Ecto neural progenitor cell (in vitro differentiated cells): ENCODE data around the gene MARF1.
"Not testable (repeated sequence)": the region's sequence is repeated elsewhere in the genome, so short reads cannot be mapped to it uniquely, and the experiment has no call there.

Experiments
- DNase-seq: peaks from one replicate; pipeline ENCODE4 v3.0.0-alpha.2; 2018; ENCODE audit warnings: low spot score

MARF1 gene

DNA sequence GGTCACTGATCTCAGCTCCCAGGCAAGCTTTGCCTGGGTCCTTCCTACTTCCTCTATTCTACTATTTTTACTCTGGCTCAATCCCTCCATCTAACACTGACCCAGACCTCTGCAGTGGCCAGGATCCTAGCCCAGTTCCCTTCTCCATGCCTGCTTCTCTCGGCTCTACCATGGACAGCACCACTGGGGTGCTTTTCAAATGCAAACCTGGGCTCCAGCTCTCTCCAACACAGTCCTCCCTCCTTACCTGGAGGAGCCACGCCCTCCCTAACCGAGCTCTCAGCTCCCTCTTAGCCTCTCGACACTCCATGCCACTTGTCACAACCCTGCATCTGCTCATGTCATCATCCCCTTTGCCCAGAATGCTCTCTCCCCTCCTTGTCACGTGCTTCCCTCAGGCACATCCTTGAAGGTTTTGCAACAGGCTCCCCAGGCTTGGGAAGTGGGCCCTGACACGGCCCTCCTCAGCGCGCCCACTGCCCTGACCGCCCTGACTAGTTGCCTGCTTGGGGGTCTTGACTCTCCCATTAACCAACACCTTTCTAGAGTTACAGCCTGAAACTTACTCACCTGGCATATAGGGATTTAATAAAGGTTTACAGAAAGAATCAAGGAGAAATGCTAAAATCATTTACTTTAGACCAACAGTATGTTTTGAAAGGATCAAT lies 41.6 kb downstream of the MARF1 start:
- DNase-seq: no peak

DNA sequence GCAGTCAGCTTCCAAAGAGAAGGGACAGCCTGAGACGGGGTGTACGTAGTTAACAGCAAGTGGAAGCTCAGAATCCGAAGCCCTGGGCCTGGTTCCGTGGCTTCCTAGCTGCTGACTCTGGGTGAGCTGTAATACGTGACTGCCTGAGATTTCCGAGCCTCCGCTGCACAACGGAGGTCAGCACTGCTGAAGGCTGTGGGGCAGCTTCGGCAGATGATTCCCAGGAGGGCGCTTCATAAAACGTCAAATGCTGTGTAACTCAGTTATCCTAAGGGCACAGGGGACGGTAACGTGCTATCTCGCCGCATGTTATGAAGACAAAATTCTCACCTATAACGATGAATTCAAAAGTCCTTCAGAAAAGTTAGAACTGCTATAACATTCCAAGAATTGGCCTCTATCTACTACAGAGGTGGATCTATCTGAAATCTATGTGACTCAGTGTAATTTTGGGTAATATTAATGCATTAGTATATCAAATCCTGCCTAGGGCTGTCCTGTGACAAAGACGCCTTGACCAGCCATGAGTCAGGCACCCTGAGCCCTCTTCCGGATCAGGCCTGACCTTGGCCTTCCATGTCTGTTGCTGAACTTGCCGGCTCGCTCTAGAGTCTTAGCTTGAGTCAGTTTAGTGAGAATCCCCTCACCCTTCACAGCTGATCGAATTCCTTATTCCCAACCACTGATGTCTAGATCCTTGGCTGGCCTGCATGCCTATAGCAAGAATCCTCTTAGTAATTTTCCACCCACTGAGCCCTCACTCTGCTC lies 43.5 kb downstream of the MARF1 start:
- no peak for DNase-seq

DNA sequence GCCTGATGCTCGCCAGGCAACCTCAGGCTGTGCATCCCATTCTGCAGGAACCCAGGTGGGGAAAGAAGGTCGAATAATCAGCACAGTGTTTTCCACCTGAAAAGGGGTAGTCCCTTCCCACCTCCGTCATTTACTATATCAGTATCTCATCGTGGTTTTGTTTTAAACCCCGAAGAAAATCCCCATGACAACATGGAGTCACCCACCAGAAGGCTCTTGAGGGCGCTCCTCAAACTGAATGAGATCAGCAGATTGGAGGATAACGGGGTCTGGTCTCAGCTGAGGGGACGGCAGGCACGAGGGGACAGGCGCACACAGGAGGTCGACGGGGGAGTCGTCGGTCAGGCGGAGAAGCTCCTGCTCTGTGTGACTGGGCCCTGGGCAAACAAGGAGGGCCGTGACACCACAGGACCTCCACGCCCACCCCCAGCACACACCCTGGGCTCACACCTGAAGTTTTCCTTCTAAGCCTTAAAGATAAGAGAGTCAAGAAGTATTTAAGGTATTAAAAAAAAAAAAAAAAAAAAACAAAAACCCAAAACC lies 44.2 kb downstream of the MARF1 start:
- no peak for DNase-seq

DNA sequence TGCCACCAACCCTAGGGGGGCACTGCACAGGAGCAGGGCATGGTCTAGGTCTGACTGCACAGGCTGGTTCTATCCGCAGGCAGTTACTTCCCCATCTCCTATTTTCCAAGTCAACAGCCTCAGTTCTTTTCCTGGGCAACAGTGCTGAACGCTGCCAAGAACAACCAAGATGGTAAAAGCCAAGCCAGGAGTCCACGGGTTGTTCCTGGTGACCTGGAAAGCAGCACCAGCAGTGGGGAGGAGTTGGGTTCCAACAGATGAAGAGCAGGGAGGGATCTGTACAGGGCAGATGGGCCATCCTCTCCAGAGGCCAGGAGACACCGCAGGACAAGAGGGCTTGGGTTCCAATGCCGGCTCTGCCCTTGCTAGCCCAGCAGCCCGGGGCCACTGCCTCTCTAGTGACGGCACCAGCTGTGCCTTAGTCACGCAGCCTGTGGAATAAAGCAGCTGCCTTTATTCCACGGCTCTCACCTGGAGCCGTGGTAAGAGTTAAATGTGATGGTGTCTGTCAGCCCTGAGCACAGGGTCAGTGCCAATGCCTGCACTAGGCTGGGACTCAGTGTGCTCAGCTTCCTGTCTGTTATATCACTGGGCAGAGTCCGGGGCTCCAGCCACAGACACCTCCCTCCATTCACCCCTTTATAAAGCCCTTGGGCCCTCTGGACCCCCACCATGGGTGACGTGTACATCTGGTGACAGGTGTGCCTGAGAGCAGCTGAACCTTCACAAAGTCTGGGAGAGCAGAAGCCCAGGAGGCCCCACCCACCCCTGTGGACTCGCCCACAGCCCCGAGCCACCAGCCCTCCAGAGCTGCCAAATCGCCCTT lies 44.9 kb downstream of the MARF1 start:
- no peak for DNase-seq

DNA sequence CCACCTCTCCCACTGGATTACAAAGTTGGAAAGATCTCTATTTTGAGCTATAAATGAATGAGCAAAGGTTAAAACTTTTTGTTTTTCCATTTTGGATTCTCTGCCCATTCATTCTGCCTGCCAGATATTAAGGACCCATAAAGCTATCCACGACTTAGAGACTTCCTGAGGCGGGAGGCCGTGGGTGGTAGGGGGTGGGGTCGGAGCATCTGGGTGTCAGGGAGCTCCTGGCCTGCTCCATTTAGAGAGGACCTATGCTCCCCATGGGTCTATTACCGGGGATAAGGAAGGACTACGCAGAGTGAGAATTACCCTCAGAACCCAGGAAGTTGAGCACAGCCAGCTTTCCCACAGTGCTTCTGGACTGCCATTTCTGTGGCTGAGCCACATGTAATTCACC lies 45.8 kb downstream of the MARF1 start:
- DNase-seq: no peak

DNA sequence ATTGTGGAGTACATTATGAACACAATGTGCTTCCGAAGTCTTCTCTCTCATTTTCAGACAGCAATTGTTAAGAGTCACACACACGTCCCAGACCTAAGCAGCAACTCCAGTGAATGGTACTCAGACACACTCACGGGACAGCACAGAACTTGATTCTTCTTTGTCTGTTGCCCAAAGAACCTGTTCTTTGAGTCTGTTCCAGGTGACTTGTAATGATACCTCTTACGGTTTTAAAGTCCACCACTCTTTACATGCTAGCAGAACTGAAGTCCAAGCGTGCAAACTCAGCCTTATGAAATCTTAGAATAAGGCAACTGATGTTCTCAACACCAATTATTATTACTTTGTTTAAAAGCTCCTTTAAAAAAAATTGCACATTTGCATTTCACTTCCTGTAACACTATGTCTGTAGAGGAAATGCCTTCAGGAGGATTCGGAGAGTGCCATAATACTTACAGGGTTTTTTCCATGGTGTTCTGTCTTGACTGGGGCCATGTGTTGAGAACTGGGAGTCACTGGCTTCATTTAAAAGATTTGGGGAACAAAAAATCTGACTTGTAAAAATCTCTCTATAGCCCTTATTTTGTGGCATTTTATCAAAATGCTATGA lies 48.1 kb downstream of the MARF1 start:
- no peak for DNase-seq

DNA sequence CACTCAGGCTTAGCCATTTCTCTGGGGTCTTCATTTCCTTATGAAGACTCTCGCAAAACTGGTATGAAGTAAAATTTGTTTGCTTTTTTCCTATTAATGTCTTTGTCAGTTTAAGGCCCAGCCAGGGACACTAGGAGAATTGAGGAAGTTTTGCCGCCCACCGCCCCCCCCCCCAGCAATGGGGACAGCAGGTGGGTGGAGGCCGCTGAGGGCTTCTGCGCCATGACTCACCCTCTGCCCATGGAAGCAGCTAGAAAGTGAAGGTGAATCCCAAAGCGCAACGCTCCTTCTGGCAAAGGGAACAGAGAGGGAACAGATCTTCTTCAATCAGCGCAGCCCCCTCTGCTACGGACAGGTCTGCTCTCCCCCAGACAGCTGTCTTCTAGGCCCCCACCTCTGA lies 49.7 kb downstream of the MARF1 start:
- DNase-seq: no peak

DNA sequence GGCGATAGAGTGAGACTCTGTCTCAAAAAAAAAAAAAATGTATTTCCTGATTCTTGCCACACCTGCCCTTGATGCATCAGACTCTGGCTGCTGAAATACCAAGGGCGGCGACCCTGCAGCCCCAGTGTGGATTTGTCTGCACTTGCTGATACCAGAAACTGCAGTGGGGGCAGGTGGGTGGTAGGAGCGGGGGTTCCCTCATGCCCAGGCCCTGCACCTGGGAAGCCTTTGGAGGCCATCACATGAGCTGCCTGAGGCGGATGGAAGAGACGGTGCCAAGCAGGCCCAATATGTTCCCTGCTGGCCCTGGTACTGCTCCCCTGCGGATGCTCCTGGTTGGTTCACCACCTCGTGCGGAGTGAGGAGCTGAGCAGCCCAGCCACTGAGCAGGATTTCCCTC lies 50.6 kb downstream of the MARF1 start:
- DNase-seq: no peak

DNA sequence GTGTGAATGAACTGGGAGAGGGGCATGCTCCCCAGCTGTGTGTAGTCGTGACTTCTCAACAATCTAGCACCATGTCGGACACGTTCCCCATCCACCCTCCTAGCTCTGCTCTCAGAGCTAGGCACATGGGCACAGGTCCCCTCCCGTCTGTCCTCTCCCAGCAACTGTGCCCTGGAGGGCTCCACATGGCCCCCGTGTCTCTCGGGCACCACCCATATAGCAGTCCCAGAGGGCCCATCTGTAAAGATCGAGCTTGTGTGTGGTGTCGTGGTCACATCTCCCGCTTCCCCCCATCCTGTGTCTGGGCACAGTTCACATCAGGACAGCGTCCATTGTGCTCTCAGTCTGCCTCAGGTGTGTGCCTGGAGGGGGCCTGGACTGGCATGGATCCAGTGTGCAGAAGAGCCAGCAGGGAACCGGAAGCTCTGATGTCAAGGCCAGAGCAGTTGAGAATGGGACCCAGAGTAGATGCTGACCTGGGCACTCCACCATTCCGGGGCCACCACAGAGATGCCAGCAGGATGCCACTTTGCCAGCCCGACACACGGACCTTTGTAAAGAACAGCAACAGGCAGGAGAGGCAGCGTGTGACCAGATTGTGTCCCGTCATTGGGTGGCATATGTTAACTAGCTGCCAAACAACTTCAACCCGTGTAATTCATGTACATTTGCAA lies 55.7 kb downstream of the MARF1 start:
- DNase-seq: no peak

DNA sequence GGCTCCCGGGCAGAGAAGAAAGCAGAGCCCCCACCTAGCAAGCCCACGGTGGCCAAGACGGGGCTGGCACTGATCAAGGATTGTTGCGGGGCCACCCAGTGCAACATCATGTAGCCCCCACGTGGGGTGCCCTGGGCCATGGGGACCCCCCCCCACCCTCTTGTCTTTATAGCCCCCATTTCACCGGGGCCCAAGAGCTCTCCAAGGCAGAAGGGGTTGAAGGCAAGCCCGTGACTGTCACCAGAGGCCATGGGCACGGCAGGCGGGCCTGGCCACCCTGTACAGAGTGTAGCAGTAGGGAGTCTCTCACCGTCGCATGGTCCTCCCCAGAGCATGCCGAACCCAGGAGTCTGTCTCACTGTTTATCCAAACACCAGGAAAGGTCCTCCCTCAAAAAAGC lies 56.2 kb downstream of the MARF1 start:
- DNase-seq: no peak

DNA sequence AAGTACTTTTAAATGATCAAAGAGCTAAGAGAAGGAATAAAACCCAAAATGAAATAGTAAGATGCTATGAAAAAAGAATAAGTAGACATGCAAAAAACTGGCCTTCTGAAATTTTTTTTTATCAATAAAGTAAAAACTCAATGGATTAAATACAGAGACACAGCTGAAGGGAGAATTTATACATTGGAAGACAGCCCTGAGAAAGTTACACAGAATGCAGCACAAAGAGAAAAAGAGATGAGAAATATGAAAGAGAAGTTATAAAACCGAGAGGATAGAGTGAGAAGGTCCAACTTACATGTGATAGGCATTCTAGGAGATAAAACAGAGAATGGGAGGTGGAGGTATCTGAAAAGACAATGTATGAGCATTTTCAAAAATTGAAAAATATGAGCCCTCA lies 57.0 kb downstream of the MARF1 start:
- no peak for DNase-seq

DNA sequence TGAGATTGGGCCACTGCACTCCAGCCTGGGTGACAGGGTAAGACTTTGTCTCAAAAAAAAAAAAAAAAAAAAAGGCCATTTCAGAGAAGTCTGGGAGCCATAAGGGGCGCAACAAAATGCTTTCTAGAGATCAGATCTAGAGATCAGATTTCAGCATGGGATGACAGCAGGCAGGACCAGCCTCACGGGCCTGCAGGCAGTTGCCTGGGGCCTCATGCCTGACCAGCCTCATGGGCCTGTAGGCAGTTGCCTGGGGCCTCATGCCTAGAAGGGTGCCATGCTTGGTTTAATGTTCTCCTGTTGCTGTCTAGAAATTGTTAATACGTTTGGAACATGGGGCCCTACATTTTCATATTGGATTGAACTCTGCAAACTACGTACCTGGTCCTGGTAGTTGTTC lies 59.4 kb downstream of the MARF1 start:
- no peak for DNase-seq

DNA sequence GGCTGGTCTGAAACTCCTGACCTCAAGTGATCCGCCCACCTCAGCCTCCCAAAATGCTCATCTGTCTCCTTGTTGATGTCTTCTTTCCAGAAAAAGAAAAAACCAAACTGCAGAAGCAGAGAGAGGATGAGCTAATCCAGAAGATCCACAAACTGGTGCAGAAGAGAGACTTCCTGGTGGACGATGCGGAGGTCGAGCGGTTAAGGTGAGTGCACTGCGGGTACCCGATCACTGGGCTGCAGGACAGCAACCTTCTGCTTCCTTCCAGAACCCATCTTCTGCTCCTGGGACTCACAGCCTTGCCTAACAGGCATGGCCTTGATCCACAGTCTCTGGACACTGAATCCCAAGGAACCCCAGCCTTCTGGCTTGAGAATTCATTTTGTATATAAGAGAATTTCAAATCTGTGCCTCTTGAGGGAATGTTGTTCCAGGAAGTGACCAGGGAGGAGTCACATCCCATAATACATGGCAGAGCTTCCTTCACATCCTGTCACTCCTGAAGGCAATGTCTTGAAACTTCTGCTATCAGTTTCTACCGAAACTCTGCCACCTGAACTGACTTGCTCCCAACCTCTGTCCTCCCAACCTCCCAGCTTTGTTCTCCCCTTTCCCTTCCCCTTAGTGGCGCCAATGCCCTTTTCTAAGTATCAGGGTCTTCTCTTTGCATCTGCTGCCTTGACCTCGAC lies 61.7 kb downstream of the MARF1 start:
- no peak for DNase-seq

DNA sequence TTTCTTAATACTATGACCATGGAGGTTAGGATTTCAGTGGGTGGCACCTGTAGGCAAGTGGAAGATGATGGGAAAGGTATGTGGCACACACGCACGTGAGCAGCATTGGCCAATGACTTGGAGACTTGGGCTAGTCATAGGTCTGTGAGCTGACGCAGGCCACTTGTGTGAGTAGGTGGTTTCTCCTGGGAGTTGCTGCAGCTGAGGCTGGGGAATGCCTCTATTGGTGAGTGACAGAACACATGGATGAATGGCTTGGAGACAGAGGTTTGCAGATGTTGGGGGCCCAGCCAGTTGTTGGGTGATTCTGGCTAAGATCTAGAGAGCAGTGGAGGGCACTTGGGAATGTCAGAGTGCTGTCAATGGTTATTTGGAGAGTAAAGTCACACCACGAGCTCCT lies 64.1 kb downstream of the MARF1 start:
- DNase-seq: no peak

DNA sequence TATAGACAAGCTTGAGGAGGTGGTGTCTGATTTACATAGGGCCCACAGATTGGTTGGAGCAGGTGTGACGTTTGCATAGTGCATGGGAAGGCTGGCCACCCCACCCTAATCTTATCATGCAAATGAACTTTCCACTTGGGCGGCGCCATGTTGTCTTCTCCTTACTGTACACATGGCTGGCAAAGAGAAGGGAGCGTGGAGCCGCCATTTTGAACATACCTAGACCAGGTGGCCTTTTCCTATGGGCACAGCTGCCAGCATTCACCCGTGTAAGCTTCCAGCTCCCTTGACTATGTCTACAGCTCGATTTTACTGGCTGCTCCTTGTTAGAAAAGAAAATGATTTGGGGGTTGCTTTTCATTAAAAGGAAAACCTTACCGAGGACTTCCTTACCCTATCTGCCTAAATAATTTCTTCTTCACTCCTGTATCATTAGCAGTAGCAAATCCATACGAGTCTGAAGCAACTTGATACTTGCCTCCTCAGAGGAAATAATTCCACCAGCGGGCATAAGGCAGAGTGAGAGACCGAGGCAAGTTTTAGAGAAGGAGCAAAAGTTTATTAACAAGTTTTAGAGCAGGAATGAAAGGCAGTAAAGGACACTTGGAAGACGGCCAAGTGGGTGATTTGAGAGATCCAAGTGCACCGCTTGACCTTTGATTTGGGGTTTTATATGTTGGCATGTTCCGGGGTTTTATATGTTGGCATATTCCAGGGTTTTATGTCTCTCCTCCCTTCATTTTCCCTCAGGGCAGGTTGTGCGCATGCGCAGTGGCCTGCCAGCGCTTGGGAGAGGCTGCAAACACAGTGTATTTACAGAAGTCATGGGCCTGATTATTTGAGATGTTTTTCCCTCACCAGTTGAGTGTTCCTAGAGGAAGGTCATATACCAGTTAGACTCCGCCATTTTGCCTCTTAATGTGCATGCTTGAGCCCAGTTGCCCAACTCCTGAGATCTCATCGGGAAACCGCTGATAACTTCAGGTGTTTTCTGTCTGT lies 65.7 kb downstream of the MARF1 start:
- DNase-seq: no peak

DNA sequence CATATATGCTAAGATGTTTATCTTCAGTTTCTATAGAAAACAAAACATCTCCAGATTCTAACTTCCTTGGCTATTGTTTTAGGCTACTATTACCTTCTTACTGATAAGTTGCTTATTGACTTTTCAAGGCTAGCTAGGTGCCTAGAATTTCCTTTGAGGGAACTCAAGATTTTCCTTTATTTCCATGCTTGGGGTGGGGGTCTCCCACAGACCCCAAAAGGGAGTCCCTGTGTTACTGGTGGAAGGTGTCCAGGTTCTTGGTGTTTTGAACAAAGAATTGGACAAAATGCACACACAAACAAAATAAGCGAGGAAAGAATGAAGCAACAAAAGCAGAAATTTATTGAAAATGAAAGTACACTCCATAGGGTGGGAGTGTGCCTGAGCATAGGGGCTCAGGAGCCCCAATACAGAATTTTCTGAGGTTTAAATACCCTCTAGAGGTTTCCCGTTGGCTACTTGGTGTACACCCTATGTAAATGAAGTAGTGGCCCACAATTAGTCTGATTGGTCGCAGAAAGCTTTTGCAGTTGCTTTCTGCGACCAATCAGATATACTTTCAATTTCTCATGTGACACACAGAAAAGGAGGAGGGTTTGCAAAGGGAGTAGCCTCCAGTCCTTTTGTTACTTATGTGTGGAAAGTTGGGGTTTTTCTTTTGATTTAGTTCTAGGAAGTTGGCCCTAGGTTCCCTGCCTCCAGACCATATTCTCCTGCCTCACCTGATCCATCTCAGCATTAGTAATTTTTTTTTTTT lies 67.5 kb downstream of the MARF1 start:
- DNase-seq: no peak

DNA sequence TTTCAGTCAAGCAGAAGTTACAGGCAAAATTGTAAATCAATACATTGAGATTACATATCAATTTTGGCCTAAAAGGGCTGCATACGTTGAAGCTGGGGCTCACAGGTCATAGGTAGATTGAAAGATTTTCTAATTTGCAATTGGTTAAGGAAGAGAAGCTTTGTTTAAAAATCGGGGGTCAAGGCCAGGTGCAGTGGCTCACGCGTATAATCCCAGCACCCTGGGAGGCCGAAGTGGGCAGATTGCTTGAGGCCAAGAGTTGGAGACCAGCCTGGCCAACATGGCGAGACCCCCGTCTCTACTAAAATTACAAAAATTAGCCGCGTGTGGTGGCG lies 68.4 kb downstream of the MARF1 start:
- no peak for DNase-seq

DNA sequence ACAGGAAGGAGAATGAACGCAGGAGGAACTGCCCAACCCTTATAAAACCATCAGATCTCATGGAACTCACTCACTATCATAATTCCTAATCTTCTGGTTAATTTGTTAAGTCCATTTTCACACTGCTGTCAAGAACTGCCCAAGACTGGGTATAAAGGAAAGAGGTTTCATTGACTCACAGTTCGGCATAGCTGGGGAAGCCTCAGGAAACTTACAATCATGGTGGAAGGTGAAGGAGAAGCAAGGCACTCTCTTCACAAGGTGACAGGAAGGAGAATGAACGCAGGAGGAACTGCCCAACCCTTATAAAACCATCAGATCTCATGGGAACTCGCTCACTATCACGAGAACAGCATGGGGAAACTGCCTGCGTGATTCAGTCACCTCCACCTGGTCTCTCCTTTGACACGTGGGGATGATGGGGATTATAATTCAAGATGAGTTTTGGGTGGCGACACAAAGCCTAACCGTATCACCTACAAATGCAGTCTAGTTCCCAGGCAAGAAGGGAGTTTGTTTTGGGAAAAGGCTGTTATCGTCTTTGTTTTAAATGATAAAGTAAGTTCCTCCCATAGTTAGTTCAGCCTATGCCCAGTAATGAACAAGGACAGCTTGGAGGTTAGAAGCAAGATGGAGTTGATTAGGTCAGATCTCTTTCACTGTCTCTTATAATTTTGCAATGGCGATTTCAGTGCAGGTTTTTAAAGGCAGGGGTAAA lies 68.9 kb downstream of the MARF1 start:
- DNase-seq: not testable (repeated sequence)
